Amniotic epithelial cell (primary cell): Measurements from ENCODE around the gene LAP3.
A peak's percentile ranks its signal among the peaks of the same experiment; 100 is the strongest.

Source experiments
- DNase-seq: peaks from one replicate; pipeline ENCODE4 v3.0.0-alpha.2; 2010; ENCODE audit warnings: low read depth

Gene LAP3

GRCh38 chr4:17619416-17620105, 42.6 kb downstream of the LAP3 start:
- no peak for DNase-seq

GRCh38 chr4:17623451-17624001, 46.5 kb downstream of the LAP3 start:
- DNase-seq = no peak

GRCh38 chr4:17624821-17625220, 47.8 kb downstream of the LAP3 start:
- no peak for DNase-seq

GRCh38 chr4:17630228-17630627, 53.2 kb downstream of the LAP3 start:
- no peak for DNase-seq

GRCh38 chr4:17633600-17633999, 56.6 kb downstream of the LAP3 start:
- DNase-seq = no peak

GRCh38 chr4:17635056-17635455, 58.1 kb downstream of the LAP3 start:
- no peak for DNase-seq

- no peak for DNase-seq
Observed at GRCh38 chr4:17636341-17636695, 59.3 kb downstream of the LAP3 start.

- DNase-seq = peak; percentile 55
Observed at GRCh38 chr4:17636696-17637622, 60.0 kb downstream of the LAP3 start.

- no peak for DNase-seq
Observed at GRCh38 chr4:17639136-17639535, 62.1 kb downstream of the LAP3 start.

GRCh38 chr4:17642398-17642783, 65.4 kb downstream of the LAP3 start:
- no peak for DNase-seq

- no peak for DNase-seq
Observed at GRCh38 chr4:17646693-17647092, 69.7 kb downstream of the LAP3 start.

- DNase-seq = no peak
Observed at GRCh38 chr4:17647176-17647806, 70.3 kb downstream of the LAP3 start.

- no peak for DNase-seq
Observed at GRCh38 chr4:17647927-17648326, 70.9 kb downstream of the LAP3 start.

- no peak for DNase-seq
Observed at GRCh38 chr4:17650406-17650805, 73.4 kb downstream of the LAP3 start.

- DNase-seq = no peak
Observed at GRCh38 chr4:17654701-17655100, 77.7 kb downstream of the LAP3 start.

GRCh38 chr4:17657090-17657489, 80.1 kb downstream of the LAP3 start:
- no peak for DNase-seq
